Peyer's patch (tissue), 4 donors: ENCODE measurements around the gene TMTC4.

Experiments
- POLR2A ChIP-seq, 2 donors: fragments of 450-650 bp; IDR thresholded peaks; one replicate each; pipeline ENCODE4 v1.5.1; 2017; ENCODE audit warnings: antibody characterized with exemption in 2 of 2, mild to moderate bottlenecking in 2 of 2, moderate library complexity in 2 of 2
- TF ChIP-seq, protein P1 (sequence below), 6 experiments: fragments of 450-650 bp in 4 of 6; fragments of 200-600 bp in 2 of 6; sonication (generic) in 1 of 6; IDR thresholded peaks; one replicate each; pipeline ENCODE4 v1.5.1; 2017 to 2019; ENCODE audit warnings: antibody characterized with exemption in 6 of 6, mild to moderate bottlenecking in 3 of 6, moderate library complexity in 1 of 6

GRCh38 chr13:100559886-100560285 is 114.7 kb downstream of the TMTC4 start:
- TF ChIP-seq, protein P1, sequence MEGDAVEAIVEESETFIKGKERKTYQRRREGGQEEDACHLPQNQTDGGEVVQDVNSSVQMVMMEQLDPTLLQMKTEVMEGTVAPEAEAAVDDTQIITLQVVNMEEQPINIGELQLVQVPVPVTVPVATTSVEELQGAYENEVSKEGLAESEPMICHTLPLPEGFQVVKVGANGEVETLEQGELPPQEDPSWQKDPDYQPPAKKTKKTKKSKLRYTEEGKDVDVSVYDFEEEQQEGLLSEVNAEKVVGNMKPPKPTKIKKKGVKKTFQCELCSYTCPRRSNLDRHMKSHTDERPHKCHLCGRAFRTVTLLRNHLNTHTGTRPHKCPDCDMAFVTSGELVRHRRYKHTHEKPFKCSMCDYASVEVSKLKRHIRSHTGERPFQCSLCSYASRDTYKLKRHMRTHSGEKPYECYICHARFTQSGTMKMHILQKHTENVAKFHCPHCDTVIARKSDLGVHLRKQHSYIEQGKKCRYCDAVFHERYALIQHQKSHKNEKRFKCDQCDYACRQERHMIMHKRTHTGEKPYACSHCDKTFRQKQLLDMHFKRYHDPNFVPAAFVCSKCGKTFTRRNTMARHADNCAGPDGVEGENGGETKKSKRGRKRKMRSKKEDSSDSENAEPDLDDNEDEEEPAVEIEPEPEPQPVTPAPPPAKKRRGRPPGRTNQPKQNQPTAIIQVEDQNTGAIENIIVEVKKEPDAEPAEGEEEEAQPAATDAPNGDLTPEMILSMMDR (IDR thresholded peaks at IDR 0.05), result no peak
- no peak for TF ChIP-seq POLR2A (IDR thresholded peaks at IDR 0.05)
